ENCODE measurements around the gene MYH14. TPM values are rescaled to one million over a fixed set of nuclear protein-coding genes. Genes with fewer than 3 reads are reported as not detected.

MYH14 gene
- not detected for total RNA-seq
- polyA plus RNA-seq, result not detected

GRCh38 chr19:50203281-50204080 lies at the start of gene MYH14:
MYH14 (plus strand) TSS chr19:50203622; CDS start chr19:50210366, 6,744 bp downstream.
- no peak within 1 kb of the TSS for H3K27ac Mint-ChIP-seq
- intact Hi-C loops (cut with micrococcal nuclease), result no loop called here
- Histone ChIP-seq H3K36me3 (ENCODE audit: insufficient read depth, low read length) (no peaks in the 10 kb centered on the region), H3K27me3 (ENCODE audit: insufficient read depth, low read length) (peaks cover 13% of the 10 kb centered on the region), H3K9me3 (ENCODE audit: control insufficient read depth in 1 of 2, low read length in 2 of 2) (no peaks in the 10 kb centered on the region), H3K4me3 (ENCODE audit: low read length in 2 of 2) (no peak within 1 kb of the TSS), H3K27ac (ENCODE audit: low read depth, low read length) (no peak within 1 kb of the TSS), H3K4me1 (ENCODE audit: insufficient read depth, low read length) (no peaks in the 10 kb centered on the region)
- DNase-seq, result no peak
- H3K27me3 Mint-ChIP-seq, result peaks cover 43 to 46% of the 10 kb centered on the region in 2 donors
- H3K36me3 Mint-ChIP-seq, result peaks cover 0 to 7% of the 10 kb centered on the region in 2 donors
- peaks cover 0 to 4% (median under 1%) of the 10 kb centered on the region in 4 donors for H3K4me1 Mint-ChIP-seq
- H3K9me3 Mint-ChIP-seq, result peaks cover 0 to 5% (median 0%) of the 10 kb centered on the region in 8 donors
- no peak within 1 kb of the TSS for H3K4me3 Mint-ChIP-seq
- CTCF ChIA-PET (ENCODE audit: partially characterized antibody), result no interaction called here
- POLR2A ChIA-PET (ENCODE audit: partially characterized antibody), result no interaction called here

GRCh38 chr19:50154529-50154928 lies 48.9 kb upstream of the MYH14 start:
- H3K36me3 Mint-ChIP-seq, result peaks cover 0 to 4% of the 10 kb centered on the region in 2 donors
- H3K4me3 ChIP-seq (ENCODE audit: low read length in 2 of 2), result no peak overlapping the region
- no peak for DNase-seq
- H3K4me1 ChIP-seq (ENCODE audit: insufficient read depth, low read length), result no peaks in the 10 kb centered on the region
- no peak overlapping the region for H3K4me3 Mint-ChIP-seq
- H3K27ac Mint-ChIP-seq, result no peak overlapping the region
- H3K27me3 Mint-ChIP-seq, result peaks cover 17 to 25% of the 10 kb centered on the region in 2 donors
- peaks cover 4% of the 10 kb centered on the region for H3K27me3 ChIP-seq (ENCODE audit: insufficient read depth, low read length)
- CTCF ChIA-PET (ENCODE audit: partially characterized antibody), result interaction anchor here (1.6 to 2.1 kb wide), 2 partner anchors 12 to 18 kb away, joined by 4 read pairs; no protein-coding TSS in a partner anchor
- H3K36me3 ChIP-seq (ENCODE audit: insufficient read depth, low read length), result no peaks in the 10 kb centered on the region
- peaks cover 0 to 7% of the 10 kb centered on the region in 2 donors for H3K9me3 ChIP-seq (ENCODE audit: control insufficient read depth in 1 of 2, low read length in 2 of 2)
- H3K9me3 Mint-ChIP-seq, result peaks cover 0 to 21% (median 9%) of the 10 kb centered on the region in 8 donors
- intact Hi-C loops (cut with micrococcal nuclease), result no loop called here
- H3K4me1 Mint-ChIP-seq, result peaks cover 0 to 2% (median 0%) of the 10 kb centered on the region in 4 donors
- no peak overlapping the region for H3K27ac ChIP-seq (ENCODE audit: low read depth, low read length)
- POLR2A ChIA-PET (ENCODE audit: partially characterized antibody), result no interaction called here

- Histone ChIP-seq H3K4me3 (ENCODE audit: low read length in 2 of 2) (no peak overlapping the region), H3K27ac (ENCODE audit: low read depth, low read length) (no peak overlapping the region), H3K9me3 (ENCODE audit: control insufficient read depth in 1 of 2, low read length in 2 of 2) (peaks cover 0 to 8% of the 10 kb centered on the region in 2 donors), H3K4me1 (ENCODE audit: insufficient read depth, low read length) (no peaks in the 10 kb centered on the region), H3K36me3 (ENCODE audit: insufficient read depth, low read length) (no peaks in the 10 kb centered on the region), H3K27me3 (ENCODE audit: insufficient read depth, low read length) (no peaks in the 10 kb centered on the region)
- Mint-ChIP-seq H3K4me1 (peaks cover 0 to 2% (median 0%) of the 10 kb centered on the region in 4 donors), H3K27me3 (peaks cover 15 to 20% of the 10 kb centered on the region in 2 donors), H3K27ac (no peak overlapping the region), H3K36me3 (peaks cover 0 to 4% of the 10 kb centered on the region in 2 donors), H3K4me3 (no peak overlapping the region), H3K9me3 (peaks cover 0 to 21% (median 9%) of the 10 kb centered on the region in 8 donors)
- intact Hi-C loops (cut with micrococcal nuclease), result no loop called here
- DNase-seq, result no peak
- ChIA-PET POLR2A (ENCODE audit: partially characterized antibody) (no interaction called here), CTCF (ENCODE audit: partially characterized antibody) (interaction anchor here (1.6 to 2.1 kb wide), 2 partner anchors 13 to 20 kb away, joined by 4 read pairs; no protein-coding TSS in a partner anchor)
Observed at GRCh38 chr19:50155520-50156109, 47.8 kb upstream of the MYH14 start.

- Mint-ChIP-seq H3K27ac (no peak overlapping the region), H3K9me3 (peaks cover 0 to 21% (median 9%) of the 10 kb centered on the region in 8 donors), H3K4me1 (peaks cover 0 to 2% (median 0%) of the 10 kb centered on the region in 4 donors), H3K36me3 (peaks cover 0 to 4% of the 10 kb centered on the region in 2 donors), H3K4me3 (no peak overlapping the region), H3K27me3 (peaks cover 7 to 13% of the 10 kb centered on the region in 2 donors)
- no peaks in the 10 kb centered on the region for H3K4me1 ChIP-seq (ENCODE audit: insufficient read depth, low read length)
- H3K9me3 ChIP-seq (ENCODE audit: control insufficient read depth in 1 of 2, low read length in 2 of 2), result peaks cover 0 to 8% of the 10 kb centered on the region in 2 donors
- CTCF ChIA-PET (ENCODE audit: partially characterized antibody), result no interaction called here
- H3K27ac ChIP-seq (ENCODE audit: low read depth, low read length), result no peak overlapping the region
- DNase-seq, result no peak
- H3K4me3 ChIP-seq (ENCODE audit: low read length in 2 of 2), result no peak overlapping the region
- no peaks in the 10 kb centered on the region for H3K36me3 ChIP-seq (ENCODE audit: insufficient read depth, low read length)
- no peaks in the 10 kb centered on the region for H3K27me3 ChIP-seq (ENCODE audit: insufficient read depth, low read length)
- intact Hi-C loops (cut with micrococcal nuclease), result no loop called here
- POLR2A ChIA-PET (ENCODE audit: partially characterized antibody), result no interaction called here
Observed at GRCh38 chr19:50158577-50158976, 44.8 kb upstream of the MYH14 start.

GRCh38 chr19:50159078-50159477 lies 44.3 kb upstream of the MYH14 start:
- intact Hi-C loops (cut with micrococcal nuclease), result no loop called here
- Mint-ChIP-seq H3K9me3 (peaks cover 0 to 21% (median 9%) of the 10 kb centered on the region in 8 donors), H3K27ac (no peak overlapping the region), H3K27me3 (peaks cover 7 to 11% of the 10 kb centered on the region in 2 donors), H3K4me3 (no peak overlapping the region), H3K4me1 (peaks cover 0 to 2% (median 0%) of the 10 kb centered on the region in 4 donors), H3K36me3 (peaks cover 0 to 4% of the 10 kb centered on the region in 2 donors)
- H3K4me1 ChIP-seq (ENCODE audit: insufficient read depth, low read length), result no peaks in the 10 kb centered on the region
- no peak for DNase-seq
- ChIA-PET CTCF (ENCODE audit: partially characterized antibody) (no interaction called here), POLR2A (ENCODE audit: partially characterized antibody) (no interaction called here)
- H3K27me3 ChIP-seq (ENCODE audit: insufficient read depth, low read length), result no peaks in the 10 kb centered on the region
- H3K9me3 ChIP-seq (ENCODE audit: control insufficient read depth in 1 of 2, low read length in 2 of 2), result peaks cover 0 to 8% of the 10 kb centered on the region in 2 donors
- no peaks in the 10 kb centered on the region for H3K36me3 ChIP-seq (ENCODE audit: insufficient read depth, low read length)
- no peak overlapping the region for H3K27ac ChIP-seq (ENCODE audit: low read depth, low read length)
- H3K4me3 ChIP-seq (ENCODE audit: low read length in 2 of 2), result no peak overlapping the region

- Histone ChIP-seq H3K9me3 (ENCODE audit: control insufficient read depth in 1 of 2, low read length in 2 of 2) (peaks cover 0 to 8% of the 10 kb centered on the region in 2 donors), H3K4me3 (ENCODE audit: low read length in 2 of 2) (no peak within 1 kb of the TSS), H3K36me3 (ENCODE audit: insufficient read depth, low read length) (no peaks in the 10 kb centered on the region), H3K4me1 (ENCODE audit: insufficient read depth, low read length) (no peaks in the 10 kb centered on the region), H3K27me3 (ENCODE audit: insufficient read depth, low read length) (no peaks in the 10 kb centered on the region), H3K27ac (ENCODE audit: low read depth, low read length) (no peak within 1 kb of the TSS)
- intact Hi-C loops (cut with micrococcal nuclease), result no loop called here
- Mint-ChIP-seq H3K27me3 (peaks cover 11 to 13% of the 10 kb centered on the region in 2 donors), H3K4me3 (no peak within 1 kb of the TSS), H3K4me1 (no peaks in the 10 kb centered on the region), H3K36me3 (no peaks in the 10 kb centered on the region), H3K9me3 (peaks cover 0 to 18% (median 5%) of the 10 kb centered on the region in 8 donors), H3K27ac (no peak within 1 kb of the TSS)
- ChIA-PET POLR2A (ENCODE audit: partially characterized antibody) (no interaction called here), CTCF (ENCODE audit: partially characterized antibody) (no interaction called here)
- no peak for DNase-seq
Observed at GRCh38 chr19:50162988-50163387, 40.4 kb upstream of the MYH14 start, which contains the start of gene IZUMO2. IZUMO2 (minus strand) TSS chr19:50163281; CDS start chr19:50163194, 87 bp downstream.

GRCh38 chr19:50167314-50167721 lies 36.1 kb upstream of the MYH14 start:
- DNase-seq, result no peak
- Mint-ChIP-seq H3K4me3 (no peak overlapping the region), H3K27me3 (peaks cover 12 to 15% of the 10 kb centered on the region in 2 donors), H3K27ac (no peak overlapping the region), H3K9me3 (no peaks in the 10 kb centered on the region), H3K4me1 (no peaks in the 10 kb centered on the region), H3K36me3 (peaks cover 0 to 6% of the 10 kb centered on the region in 2 donors)
- Histone ChIP-seq H3K27me3 (ENCODE audit: insufficient read depth, low read length) (no peaks in the 10 kb centered on the region), H3K36me3 (ENCODE audit: insufficient read depth, low read length) (no peaks in the 10 kb centered on the region), H3K4me3 (ENCODE audit: low read length in 2 of 2) (no peak overlapping the region), H3K27ac (ENCODE audit: low read depth, low read length) (no peak overlapping the region), H3K9me3 (ENCODE audit: control insufficient read depth in 1 of 2, low read length in 2 of 2) (no peaks in the 10 kb centered on the region), H3K4me1 (ENCODE audit: insufficient read depth, low read length) (no peaks in the 10 kb centered on the region)
- intact Hi-C loops (cut with micrococcal nuclease), result no loop called here
- ChIA-PET CTCF (ENCODE audit: partially characterized antibody) (no interaction called here), POLR2A (ENCODE audit: partially characterized antibody) (no interaction called here)
